ENCODE data around the gene SLC35F5.
"Not testable (repeated sequence)": the region's sequence is repeated elsewhere in the genome, so short reads cannot be mapped to it uniquely, and the experiment has no call there.

The SLC35F5 gene

GRCh38 chr2:113756355-113757137 lies at the start of gene SLC35F5:
SLC35F5 (minus strand) TSS chr2:113756642; CDS start chr2:113756409, 233 bp downstream.
- peak; percentile 85 for DNase-seq (ENCODE audit: low read depth)

GRCh38 chr2:113799375-113799774 lies 42.9 kb upstream of the SLC35F5 start:
- no peak for DNase-seq (ENCODE audit: low read depth)

- DNase-seq (ENCODE audit: low read depth), result no peak
These were observed 40.8 kb upstream of the SLC35F5 start for GRCh38 chr2:113797237-113797636.

GRCh38 chr2:113796592-113797175 lies 40.2 kb upstream of the SLC35F5 start:
- no peak for DNase-seq (ENCODE audit: low read depth)

GRCh38 chr2:113795405-113795920 lies 39.0 kb upstream of the SLC35F5 start:
- no peak for DNase-seq (ENCODE audit: low read depth)

- DNase-seq (ENCODE audit: low read depth), result no peak
These were observed 35.5 kb upstream of the SLC35F5 start for GRCh38 chr2:113791697-113792590.

GRCh38 chr2:113784823-113785744 lies 28.6 kb upstream of the SLC35F5 start:
- DNase-seq (ENCODE audit: low read depth), result no peak

GRCh38 chr2:113780472-113780871 lies 24.0 kb upstream of the SLC35F5 start:
- DNase-seq (ENCODE audit: low read depth), result no peak

- DNase-seq (ENCODE audit: low read depth), result no peak
These were observed 20.9 kb upstream of the SLC35F5 start for GRCh38 chr2:113777371-113777770.

GRCh38 chr2:113776949-113777348 lies 20.5 kb upstream of the SLC35F5 start:
- DNase-seq (ENCODE audit: low read depth), result no peak

GRCh38 chr2:113774616-113775015 lies 18.2 kb upstream of the SLC35F5 start:
- DNase-seq (ENCODE audit: low read depth), result not testable (repeated sequence)

- no peak for DNase-seq (ENCODE audit: low read depth)
These were observed 14.5 kb upstream of the SLC35F5 start for GRCh38 chr2:113770929-113771328.

GRCh38 chr2:113769555-113769954 lies 13.1 kb upstream of the SLC35F5 start:
- no peak for DNase-seq (ENCODE audit: low read depth)

- no peak for DNase-seq (ENCODE audit: low read depth)
These were observed 12.3 kb upstream of the SLC35F5 start for GRCh38 chr2:113768770-113769169.

- DNase-seq (ENCODE audit: low read depth), result no peak
These were observed 11.5 kb upstream of the SLC35F5 start for GRCh38 chr2:113767811-113768460.

GRCh38 chr2:113765276-113765675 lies 8.8 kb upstream of the SLC35F5 start:
- DNase-seq (ENCODE audit: low read depth), result no peak

- DNase-seq (ENCODE audit: low read depth), result no peak
These were observed 6.1 kb upstream of the SLC35F5 start for GRCh38 chr2:113762377-113763118.

- no peak for DNase-seq (ENCODE audit: low read depth)
These were observed 4.0 kb upstream of the SLC35F5 start for GRCh38 chr2:113760400-113760799.

- DNase-seq (ENCODE audit: low read depth), result no peak
These were observed 756 bp upstream of the SLC35F5 start for GRCh38 chr2:113757138-113757657.

- DNase-seq (ENCODE audit: low read depth), result no peak
These were observed 547 bp downstream of the SLC35F5 start for GRCh38 chr2:113755835-113756354.

All from T-helper 22 cell (primary cell).